ENCODE results near the gene PSMD3.
A peak's percentile ranks its signal among the peaks of the same experiment; 100 is the strongest.
"Not testable (repeated sequence)": the region's sequence is repeated elsewhere in the genome, so short reads cannot be mapped to it uniquely, and the experiment has no call there.

Gene PSMD3

GRCh38 chr17:39939588-39940419 lies 40.8 kb upstream of the PSMD3 start:
- peak; percentile 59 for DNase-seq (ENCODE audit: low spot score)
- peak; percentile 41 for TF ChIP-seq CTCF (IDR thresholded peaks at IDR 0.05; ENCODE audit: extremely low read depth, missing control alignments)

- TF ChIP-seq CTCF (IDR thresholded peaks at IDR 0.05; ENCODE audit: extremely low read depth, missing control alignments), result no peak
- no peak for DNase-seq (ENCODE audit: low spot score)
Observed at GRCh38 chr17:39943702-39944392, 36.8 kb upstream of the PSMD3 start.

GRCh38 chr17:39944393-39944711 lies 36.3 kb upstream of the PSMD3 start:
- DNase-seq (ENCODE audit: low spot score), result no peak
- TF ChIP-seq CTCF (IDR thresholded peaks at IDR 0.05; ENCODE audit: extremely low read depth, missing control alignments), result no peak

- TF ChIP-seq CTCF (IDR thresholded peaks at IDR 0.05; ENCODE audit: extremely low read depth, missing control alignments), result no peak
Observed at GRCh38 chr17:39946551-39947330, 33.9 kb upstream of the PSMD3 start.

GRCh38 chr17:39948489-39948828 lies 32.1 kb upstream of the PSMD3 start:
- DNase-seq (ENCODE audit: low spot score), result not testable (repeated sequence)

More at GRCh38 chr17:39946551-39947330, 33.9 kb upstream of the PSMD3 start:
- DNase-seq (ENCODE audit: low spot score), result no peak

- DNase-seq (ENCODE audit: low spot score), result no peak
- TF ChIP-seq CTCF (IDR thresholded peaks at IDR 0.05; ENCODE audit: extremely low read depth, missing control alignments), result no peak
Observed at GRCh38 chr17:39949028-39949427, 31.6 kb upstream of the PSMD3 start.

GRCh38 chr17:39950871-39951348 lies 29.7 kb upstream of the PSMD3 start:
- TF ChIP-seq CTCF (IDR thresholded peaks at IDR 0.05; ENCODE audit: extremely low read depth, missing control alignments), result no peak
- no peak for DNase-seq (ENCODE audit: low spot score)

Measured in GM20000 (cell line).